Colon (tissue), 2 donors: ENCODE results near the gene RORB.

Experiments used
- FAIRE-seq: peaks from 2 replicates; lab custom pipeline; 2012; peaks lifted over from hg19 to GRCh38; lab: Jason Lieb, UNC
- donor health status: control.
- donor health status: control.

The RORB gene

DNA sequence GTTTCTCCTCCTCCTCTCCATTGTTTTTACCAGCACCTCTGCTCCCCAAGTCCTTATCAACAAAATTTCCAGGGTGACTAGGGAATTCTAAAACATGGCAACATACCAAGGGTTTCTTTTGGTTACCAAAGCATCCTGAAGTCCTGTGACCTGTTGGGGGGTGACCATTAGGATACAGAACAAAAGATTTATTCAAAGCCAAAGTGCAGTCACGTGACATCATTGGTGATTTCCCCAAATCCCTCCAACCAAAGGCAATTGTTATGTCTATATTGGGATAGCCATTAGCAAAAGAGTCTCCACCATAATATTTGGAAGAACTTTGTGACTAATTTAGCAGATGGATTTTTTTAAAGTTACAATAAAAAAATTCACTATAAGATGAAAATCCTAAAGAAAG is 222.2 kb downstream of the RORB start:
- FAIRE-seq, result no peak

DNA sequence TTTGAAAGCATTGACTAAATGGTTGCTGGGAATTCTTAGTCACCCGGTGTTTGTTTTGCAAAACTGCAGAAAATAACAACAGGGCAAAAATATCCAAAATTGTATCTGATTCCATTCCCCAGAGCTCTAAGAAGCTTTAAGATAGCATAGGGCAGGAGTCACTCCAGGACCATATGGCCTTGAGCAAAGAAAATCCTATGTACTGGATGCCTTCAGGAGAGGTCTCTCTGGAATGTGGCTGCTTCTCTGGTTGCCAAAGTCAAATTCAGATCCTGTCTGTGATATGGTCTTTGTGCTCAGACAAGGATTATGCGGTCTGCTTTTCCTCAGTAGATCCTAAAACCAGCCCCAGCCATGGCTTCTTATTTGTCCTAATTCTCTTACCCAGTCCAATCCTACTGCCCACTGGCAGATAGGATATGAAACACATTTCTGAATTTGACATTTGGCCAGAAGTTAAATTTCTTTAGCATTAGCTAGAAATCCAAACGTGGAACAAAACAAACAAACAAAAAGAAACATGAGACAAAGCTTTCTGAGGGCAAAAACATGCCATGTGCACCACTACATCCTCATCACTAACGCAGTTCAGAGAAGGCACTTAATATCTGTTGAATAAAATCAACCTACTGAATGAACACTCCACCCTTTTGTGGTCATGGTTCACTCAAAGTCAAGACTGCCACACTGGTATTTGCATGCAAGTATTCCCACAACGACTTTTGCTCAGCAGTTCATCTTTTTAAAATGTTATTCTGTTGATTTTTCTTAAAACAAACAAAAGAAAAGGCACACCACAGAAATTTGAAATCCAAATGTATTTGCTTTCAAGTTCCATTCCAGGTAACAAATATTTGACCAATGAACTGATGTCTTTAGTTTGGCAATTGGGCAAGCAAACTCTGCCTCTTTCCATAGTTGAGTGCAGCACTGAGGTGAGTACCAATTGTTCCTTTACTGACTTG is 224.8 kb downstream of the RORB start:
- FAIRE-seq, result no peak

DNA sequence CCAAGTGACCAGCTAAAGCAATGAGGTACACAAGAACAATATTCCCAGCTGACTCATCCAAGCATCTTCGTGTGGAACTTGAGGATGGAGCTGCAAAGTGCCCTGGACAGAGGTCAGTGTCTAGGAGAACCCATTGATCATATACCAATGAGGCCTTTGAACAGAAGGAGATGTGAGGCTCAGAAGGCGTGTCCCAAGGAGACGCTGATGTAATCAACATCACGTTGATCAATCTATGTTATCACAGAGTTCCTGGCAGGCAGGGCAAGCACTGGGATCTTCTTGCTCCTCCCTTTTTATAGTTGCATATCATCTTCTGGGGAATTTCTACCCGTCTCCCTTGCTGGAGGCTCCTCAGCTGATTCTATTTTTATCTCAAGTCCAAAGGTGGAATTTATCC is 227.2 kb downstream of the RORB start:
- no peak for FAIRE-seq

DNA sequence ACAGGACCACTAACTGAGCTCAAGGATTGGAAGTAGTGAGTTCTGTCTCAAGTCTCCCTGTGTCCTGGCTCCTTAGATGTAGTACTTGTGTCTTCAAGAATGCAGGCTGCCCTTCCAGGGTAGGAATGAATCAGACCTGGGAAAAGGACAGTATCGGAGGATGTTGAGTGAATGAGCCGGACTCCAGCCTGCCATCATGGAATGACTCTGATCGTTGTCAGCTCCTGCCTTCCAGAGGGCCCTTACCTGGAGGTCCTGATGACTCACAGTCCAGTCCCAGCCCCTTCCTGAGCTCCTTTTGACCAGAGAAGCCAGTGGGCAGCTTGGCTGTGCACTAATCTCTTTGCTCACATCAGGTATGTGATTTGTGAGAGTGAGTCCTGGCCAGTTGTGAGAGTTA is 229.4 kb downstream of the RORB start:
- FAIRE-seq, result no peak

DNA sequence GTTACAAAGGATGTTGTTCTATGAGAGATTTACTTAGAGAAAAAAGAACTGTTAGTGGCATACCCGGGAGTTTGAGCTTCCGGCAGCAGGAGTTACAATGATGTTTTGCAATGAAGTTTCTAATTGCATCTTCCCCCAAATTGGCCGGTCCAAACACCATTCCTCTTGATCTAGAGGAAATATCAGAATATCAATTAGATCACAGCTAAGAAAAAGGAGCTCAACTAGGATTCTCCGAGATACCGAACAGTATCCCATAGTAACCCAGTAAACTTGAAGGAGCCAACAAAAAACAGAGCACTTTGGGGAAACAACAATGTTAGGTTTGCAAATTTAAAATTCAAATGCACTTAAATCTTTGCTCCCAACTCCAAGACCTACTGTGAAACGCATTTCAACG is 231.0 kb downstream of the RORB start:
- FAIRE-seq, result no peak

DNA sequence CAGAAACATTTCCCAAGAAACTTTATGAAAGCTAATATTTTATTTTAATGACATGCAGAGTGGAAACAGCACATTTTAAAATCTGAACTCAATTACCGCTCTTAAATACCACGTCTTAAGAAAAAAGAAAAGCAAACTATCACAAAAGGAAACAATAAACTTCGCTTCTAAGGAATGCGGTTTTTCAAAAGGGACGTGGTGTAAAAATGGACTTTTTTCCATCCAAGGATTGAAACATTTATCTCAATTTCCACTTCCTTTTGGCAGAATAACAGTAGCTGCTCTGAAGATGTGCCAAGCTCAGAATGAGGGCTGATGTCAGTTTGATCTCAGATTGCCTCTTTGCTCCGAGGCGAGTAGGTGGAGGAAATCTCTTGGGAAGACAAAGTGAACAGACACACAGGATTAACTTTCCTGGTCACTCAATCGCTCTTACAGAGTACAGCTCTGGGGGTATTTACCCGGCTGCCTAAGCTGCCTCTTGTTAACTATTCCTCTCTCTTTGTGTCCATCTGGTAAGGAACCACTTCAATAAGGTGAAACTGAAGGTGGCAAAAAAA is 232.1 kb downstream of the RORB start:
- no peak for FAIRE-seq

DNA sequence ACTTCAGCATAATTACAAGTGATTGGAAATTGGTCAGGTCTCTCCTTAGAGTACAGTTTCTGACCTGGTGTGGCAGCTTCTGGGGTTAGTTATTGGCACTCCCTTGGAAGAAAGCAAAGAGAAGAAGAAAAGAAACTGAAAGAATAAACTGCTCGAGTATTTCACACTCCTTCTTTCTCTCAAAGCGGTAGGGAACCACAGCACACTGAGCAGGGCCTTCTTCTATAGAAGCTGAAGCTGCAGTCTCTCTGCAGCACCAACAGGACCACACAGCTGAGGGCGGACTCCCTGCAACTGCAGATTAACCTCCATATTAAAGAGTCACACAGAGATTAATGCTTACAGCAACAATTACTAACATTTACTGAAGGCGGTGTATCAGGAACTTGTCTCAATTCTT is 238.6 kb downstream of the RORB start:
- FAIRE-seq, result no peak

DNA sequence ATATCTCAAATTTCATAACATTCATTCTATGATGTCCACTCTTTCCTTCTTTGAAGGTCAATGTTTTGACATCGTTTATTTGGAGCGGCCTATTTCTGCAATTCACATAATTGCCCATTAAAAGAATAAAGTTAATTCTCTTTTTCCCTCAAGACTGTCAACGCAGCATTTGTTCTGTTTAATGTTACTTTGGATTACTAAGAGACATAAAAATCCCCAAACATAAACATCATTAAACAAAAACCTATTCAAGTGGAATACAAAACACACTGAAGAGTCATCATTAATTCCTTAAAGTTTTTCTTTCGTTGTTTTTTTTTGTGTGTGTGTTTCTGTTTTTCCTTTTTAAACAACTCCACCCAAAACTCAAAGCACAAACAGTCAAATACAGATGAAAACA is 239.5 kb downstream of the RORB start:
- no peak for FAIRE-seq

DNA sequence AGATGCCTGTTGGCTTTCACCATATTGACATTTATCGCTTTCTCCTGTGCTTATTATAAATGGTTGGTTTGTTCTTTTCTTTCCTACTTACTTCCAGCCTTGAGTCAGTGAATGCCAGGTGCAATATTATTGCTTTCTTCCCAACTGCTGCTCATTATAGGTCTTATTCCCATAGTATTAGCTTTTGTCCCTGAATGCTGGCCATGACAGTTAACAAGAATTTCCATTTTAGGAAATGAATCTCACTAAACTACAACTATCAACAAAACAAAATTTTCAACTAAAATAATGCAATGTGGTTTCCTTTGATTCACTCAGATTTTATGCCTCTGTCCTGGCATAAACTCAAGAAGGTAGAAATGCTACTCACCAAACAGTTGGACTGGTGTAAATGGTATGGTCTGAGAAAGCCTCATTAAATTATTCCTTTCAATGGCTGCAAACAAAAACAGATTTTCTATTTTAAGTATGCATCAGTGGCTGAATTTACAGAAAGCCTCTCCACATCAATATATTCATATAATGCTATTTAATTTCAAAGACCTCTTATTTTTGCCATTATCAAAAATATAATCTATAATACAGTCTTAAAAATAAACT is 245.2 kb downstream of the RORB start:
- no peak for FAIRE-seq
